Naive B cell (primary cell): ENCODE results near the gene STX11. TPM values are rescaled to one million over a fixed set of nuclear protein-coding genes. Genes with fewer than 3 reads are reported as not detected.
"Not testable (repeated sequence)": the region's sequence is repeated elsewhere in the genome, so short reads cannot be mapped to it uniquely, and the experiment has no call there.

Experiments used
- ATAC-seq, 2 donors: fragments of 150-1000 bp; cut with Tn5 transposase; 2 replicates each; pipeline ENCODE4 v1.10.0; 2021; ENCODE audit warnings: low read depth in 2 of 2, mild to moderate bottlenecking in 2 of 2, moderate library complexity in 2 of 2
- DNase-seq: peaks from one replicate; pipeline ENCODE4 v3.0.0; 2022
- H3K27ac Mint-ChIP-seq, 6 donors: one replicate each; pipeline ENCODE4 v1.8.0; 2020 to 2022; ENCODE audit warnings: mild to moderate bottlenecking in 6 of 6, mixed read lengths in 6 of 6, moderate library complexity in 5 of 6, inconsistent platforms in 2 of 6
- H3K27me3 Mint-ChIP-seq, 3 donors: one replicate each; pipeline ENCODE4 v1.8.0; 2021 to 2022; ENCODE audit warnings: mixed read lengths in 3 of 3, mild to moderate bottlenecking in 1 of 3
- H3K36me3 Mint-ChIP-seq, 2 donors: one replicate each; pipeline ENCODE4 v1.8.0; 2020 to 2022; ENCODE audit warnings: mixed read lengths in 2 of 2, inconsistent platforms in 1 of 2, mild to moderate bottlenecking in 1 of 2
- H3K4me1 Mint-ChIP-seq, 3 donors: one replicate each; pipeline ENCODE4 v1.8.0; 2020 to 2022; ENCODE audit warnings: mixed read lengths in 3 of 3, inconsistent platforms in 1 of 3, mild to moderate bottlenecking in 1 of 3, moderate library complexity in 1 of 3
- H3K4me3 Mint-ChIP-seq, 8 donors: one replicate each; pipeline ENCODE4 v1.8.0; 2020 to 2022; ENCODE audit warnings: mild to moderate bottlenecking in 8 of 8, mixed read lengths in 8 of 8, moderate library complexity in 8 of 8, inconsistent platforms in 2 of 8
- H3K9me3 Mint-ChIP-seq, 7 donors: one replicate each; pipeline ENCODE4 v1.8.0; 2020 to 2022; ENCODE audit warnings: mixed read lengths in 7 of 7, mild to moderate bottlenecking in 5 of 7, inconsistent platforms in 2 of 7, moderate library complexity in 1 of 7
- polyA plus RNA-seq, 6 donors: library from polyadenylated mRNA; unstranded; fragments of 300-500 nt; fragmentation: Illumina TruSeq; gene quantifications; one replicate each; pipeline ENCODE4 v1.2.3, GENCODE V29; 2021; ENCODE audit warnings: low read depth in 6 of 6

Gene STX11
- polyA plus RNA-seq, 6 donors from 2014 or later, result 0.26 to 4.1 (median 2.8) TPM

DNA sequence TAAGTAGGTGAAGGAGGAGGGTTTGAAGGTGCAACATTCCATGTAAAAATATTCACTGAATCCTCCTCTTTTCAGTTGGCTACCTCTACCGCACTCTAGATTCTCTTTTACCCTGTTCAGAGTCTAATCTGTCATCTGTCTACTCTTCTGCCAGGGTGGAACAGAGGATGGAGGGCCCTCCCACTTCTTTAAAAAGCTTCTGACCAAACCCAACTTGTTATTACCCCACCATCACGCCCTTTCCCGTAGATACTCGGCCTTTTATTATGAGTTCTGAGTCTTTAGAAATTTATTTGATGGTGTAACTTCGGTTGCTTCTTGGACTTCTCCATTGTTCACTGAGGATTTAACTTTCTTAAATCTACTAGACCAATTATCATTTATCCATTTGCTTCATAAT is 11.7 kb downstream of the STX11 start:
- peaks cover 7 to 10% (median 7%) of the 10 kb centered on the region in 3 donors for H3K4me1 Mint-ChIP-seq
- no peaks in the 10 kb centered on the region for H3K36me3 Mint-ChIP-seq
- H3K9me3 Mint-ChIP-seq, result peaks cover 0 to 1% (median 0%) of the 10 kb centered on the region in 7 donors
- no peak for ATAC-seq
- DNase-seq, result no peak
- H3K27me3 Mint-ChIP-seq, result no peaks in the 10 kb centered on the region
- peak overlapping the region in 2 of 8 donors; percentile 3 to 56 for H3K4me3 Mint-ChIP-seq
- H3K27ac Mint-ChIP-seq, result peak overlapping the region in 3 of 6 donors; percentile 1 to 83 (median 62)

DNA sequence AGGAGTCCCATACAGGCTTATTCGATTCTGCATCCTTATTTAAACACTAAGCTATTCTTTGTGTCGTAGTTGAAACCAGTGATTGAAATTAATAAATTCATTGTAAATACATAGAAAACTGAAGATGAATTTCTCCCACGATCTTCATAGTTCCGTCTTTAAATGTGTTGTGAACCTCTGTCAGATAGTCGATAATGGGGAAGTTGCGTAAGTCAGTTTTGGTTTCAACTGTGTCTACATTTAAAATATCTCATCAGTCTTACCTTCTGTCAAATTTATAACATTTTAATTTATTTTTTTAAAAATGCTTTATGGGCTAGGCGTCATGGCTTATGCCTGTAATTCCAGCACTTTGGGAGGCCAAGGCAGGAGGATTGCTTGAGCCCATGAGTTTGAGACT is 12.7 kb downstream of the STX11 start:
- H3K27me3 Mint-ChIP-seq, result no peaks in the 10 kb centered on the region
- peak overlapping the region in 2 of 8 donors; percentile 6 to 59 for H3K4me3 Mint-ChIP-seq
- peak; percentile 91 to 92 for ATAC-seq
- DNase-seq, result peak; percentile 15
- H3K9me3 Mint-ChIP-seq, result peaks cover 0 to 1% (median 0%) of the 10 kb centered on the region in 7 donors
- peaks cover 4 to 10% (median 6%) of the 10 kb centered on the region in 3 donors for H3K4me1 Mint-ChIP-seq
- no peaks in the 10 kb centered on the region for H3K36me3 Mint-ChIP-seq
- H3K27ac Mint-ChIP-seq, result peak overlapping the region in 1 of 6 donors; percentile 62

DNA sequence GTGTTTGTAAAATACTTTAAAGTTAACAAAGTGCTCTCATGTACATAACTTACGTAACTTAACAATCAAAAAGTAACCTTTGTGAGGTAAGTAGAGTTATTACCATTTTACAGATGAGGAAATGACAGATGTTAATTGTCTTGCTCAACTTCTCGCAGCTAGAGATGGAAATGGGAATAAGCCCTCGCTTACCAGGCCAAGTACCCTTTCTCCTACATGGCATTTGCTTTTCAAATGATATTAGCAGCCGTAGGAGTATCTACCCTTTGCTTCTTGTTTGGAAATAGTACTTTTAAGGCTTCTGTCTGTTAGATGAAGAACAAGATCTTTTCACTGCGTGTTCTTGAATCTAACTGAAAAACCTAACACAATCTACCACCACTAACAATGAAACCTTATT is 15.5 kb downstream of the STX11 start:
- ATAC-seq, result no peak
- H3K4me3 Mint-ChIP-seq, result no peak overlapping the region
- H3K9me3 Mint-ChIP-seq, result peaks cover 0 to 4% (median 1%) of the 10 kb centered on the region in 7 donors
- no peaks in the 10 kb centered on the region for H3K36me3 Mint-ChIP-seq
- no peaks in the 10 kb centered on the region for H3K27me3 Mint-ChIP-seq
- H3K27ac Mint-ChIP-seq, result peak overlapping the region in 1 of 6 donors; percentile 12
- H3K4me1 Mint-ChIP-seq, result peaks cover 4 to 10% (median 6%) of the 10 kb centered on the region in 3 donors
- no peak for DNase-seq

DNA sequence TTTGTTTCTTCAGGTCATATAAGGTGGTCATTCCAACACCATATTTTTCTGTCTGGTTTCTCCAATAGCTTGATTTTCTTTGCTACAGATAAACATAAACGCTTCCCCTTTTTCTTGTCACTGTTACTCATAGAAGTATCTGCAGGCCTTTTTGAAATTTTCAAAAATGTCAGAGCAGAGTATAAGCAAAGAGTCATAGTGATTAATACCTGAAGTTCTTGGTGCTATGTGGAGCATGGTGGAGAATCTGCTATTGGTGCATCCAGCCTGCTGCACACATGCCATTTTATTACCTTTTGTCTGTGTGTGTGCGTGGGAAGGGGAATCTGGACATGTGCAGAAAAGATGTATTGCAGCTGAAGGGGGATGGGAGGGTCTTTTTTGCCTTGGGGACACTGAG is 19.7 kb downstream of the STX11 start:
- Mint-ChIP-seq H3K27me3 (peaks cover 0 to 5% (median 0%) of the 10 kb centered on the region in 3 donors), H3K9me3 (peaks cover 0 to 6% (median 2%) of the 10 kb centered on the region in 7 donors), H3K4me3 (no peak overlapping the region), H3K4me1 (no peaks in the 10 kb centered on the region), H3K27ac (no peak overlapping the region), H3K36me3 (peaks cover 0 to 11% of the 10 kb centered on the region in 2 donors)
- ATAC-seq, result no peak
- DNase-seq, result no peak

DNA sequence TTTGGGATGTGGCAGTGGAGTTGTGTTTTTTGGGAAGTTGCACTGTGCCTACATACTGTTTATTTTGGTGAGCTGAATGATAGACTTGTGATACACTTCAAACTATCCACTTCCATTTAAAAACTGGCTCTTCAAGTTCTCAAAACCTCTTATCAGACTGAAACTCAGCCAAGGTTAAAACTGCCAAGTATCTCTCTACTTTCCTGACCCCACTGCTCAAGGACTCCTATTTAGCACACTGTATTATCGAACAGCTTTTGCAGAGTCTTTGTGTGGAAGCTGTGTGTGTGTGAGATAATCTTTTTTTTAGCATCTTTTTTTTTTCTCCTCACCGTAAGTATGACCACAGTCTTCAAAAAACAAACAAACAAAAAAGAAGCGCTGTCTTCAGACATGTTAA is 21.1 kb downstream of the STX11 start:
- Mint-ChIP-seq H3K27ac (no peak overlapping the region), H3K4me1 (no peaks in the 10 kb centered on the region), H3K27me3 (peaks cover 0 to 5% (median 0%) of the 10 kb centered on the region in 3 donors), H3K4me3 (no peak overlapping the region), H3K36me3 (peaks cover 0 to 11% of the 10 kb centered on the region in 2 donors), H3K9me3 (peaks cover 0 to 6% (median 2%) of the 10 kb centered on the region in 7 donors)
- DNase-seq (no peak), ATAC-seq (no peak)

DNA sequence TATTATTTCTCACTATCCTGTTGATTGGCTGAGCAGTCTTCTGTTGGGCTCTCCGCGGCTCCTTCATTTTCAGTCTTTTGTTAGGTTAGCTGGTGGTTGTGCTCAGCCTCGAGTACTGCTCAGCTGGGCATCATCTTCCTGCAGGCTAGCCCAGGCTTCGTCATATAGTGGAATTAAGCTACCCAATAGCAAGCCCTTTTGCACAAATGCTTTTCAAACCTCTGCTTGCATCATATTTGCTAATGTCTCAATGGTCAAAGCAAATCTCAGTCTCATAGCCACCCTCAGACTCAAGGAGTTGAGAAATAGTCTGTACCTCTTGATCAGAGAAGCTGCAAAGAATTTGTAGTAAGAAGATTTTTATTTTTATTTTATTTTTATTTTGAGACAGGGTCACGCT is 23.7 kb downstream of the STX11 start:
- ATAC-seq (no peak), DNase-seq (no peak)
- H3K27me3 Mint-ChIP-seq, result peaks cover 0 to 5% (median 0%) of the 10 kb centered on the region in 3 donors
- no peak overlapping the region for H3K4me3 Mint-ChIP-seq
- H3K27ac Mint-ChIP-seq, result no peak overlapping the region
- peaks cover 0 to 6% (median 2%) of the 10 kb centered on the region in 7 donors for H3K9me3 Mint-ChIP-seq
- H3K4me1 Mint-ChIP-seq, result peaks cover 0 to 4% (median 0%) of the 10 kb centered on the region in 3 donors
- H3K36me3 Mint-ChIP-seq, result peaks cover 0 to 11% of the 10 kb centered on the region in 2 donors

DNA sequence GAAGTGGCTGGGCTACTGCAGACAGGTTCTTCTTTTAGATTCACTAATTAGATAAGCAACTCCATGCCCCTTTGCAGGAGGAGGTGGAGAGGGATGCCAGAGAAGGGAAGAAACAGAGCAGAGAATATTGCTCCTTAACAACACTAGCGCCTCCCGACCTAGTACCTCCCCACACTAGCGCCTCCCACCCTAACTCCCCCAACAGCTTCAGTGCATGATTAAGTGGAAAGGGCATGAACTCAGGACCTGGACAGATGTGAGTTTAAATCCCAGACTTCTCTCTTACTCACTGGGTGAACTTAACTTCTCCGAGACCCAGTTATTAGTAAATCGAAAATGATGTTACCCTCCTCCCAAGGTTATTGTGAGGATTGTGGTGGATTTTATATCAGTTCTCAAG is 25.7 kb downstream of the STX11 start:
- no peak for ATAC-seq
- no peak overlapping the region for H3K27ac Mint-ChIP-seq
- peaks cover 0 to 11% of the 10 kb centered on the region in 2 donors for H3K36me3 Mint-ChIP-seq
- H3K4me3 Mint-ChIP-seq, result no peak overlapping the region
- H3K9me3 Mint-ChIP-seq, result peaks cover 0 to 2% (median 0%) of the 10 kb centered on the region in 7 donors
- H3K27me3 Mint-ChIP-seq, result peaks cover 0 to 5% (median 0%) of the 10 kb centered on the region in 3 donors
- no peak for DNase-seq
- peaks cover 12 to 20% (median 16%) of the 10 kb centered on the region in 3 donors for H3K4me1 Mint-ChIP-seq

DNA sequence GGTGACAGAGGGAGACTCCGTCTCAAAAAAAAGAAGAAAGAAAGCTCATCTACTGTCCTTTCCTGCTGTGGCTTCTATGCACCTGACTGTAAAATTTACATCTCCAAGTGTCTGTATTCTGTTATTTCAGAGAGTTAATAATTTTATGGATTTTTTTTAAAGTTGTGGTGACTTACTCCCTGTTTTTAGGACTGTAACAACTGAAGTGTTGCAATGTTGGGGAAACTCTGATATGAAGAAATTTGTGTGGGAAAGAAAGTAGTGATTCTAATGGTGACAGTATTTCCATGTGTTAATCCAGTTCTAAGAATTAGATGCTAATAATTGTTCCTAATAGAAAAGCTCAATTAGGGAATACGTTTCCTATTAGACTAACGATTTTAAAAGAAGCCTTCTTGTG is 27.4 kb downstream of the STX11 start:
- no peak for DNase-seq
- H3K9me3 Mint-ChIP-seq, result peaks cover 0 to 1% (median 0%) of the 10 kb centered on the region in 7 donors
- ATAC-seq, result no peak
- no peak overlapping the region for H3K27ac Mint-ChIP-seq
- H3K27me3 Mint-ChIP-seq, result peaks cover 0 to 5% (median 0%) of the 10 kb centered on the region in 3 donors
- no peak overlapping the region for H3K4me3 Mint-ChIP-seq
- peaks cover 12 to 20% (median 17%) of the 10 kb centered on the region in 3 donors for H3K4me1 Mint-ChIP-seq
- H3K36me3 Mint-ChIP-seq, result peaks cover 0 to 7% of the 10 kb centered on the region in 2 donors

DNA sequence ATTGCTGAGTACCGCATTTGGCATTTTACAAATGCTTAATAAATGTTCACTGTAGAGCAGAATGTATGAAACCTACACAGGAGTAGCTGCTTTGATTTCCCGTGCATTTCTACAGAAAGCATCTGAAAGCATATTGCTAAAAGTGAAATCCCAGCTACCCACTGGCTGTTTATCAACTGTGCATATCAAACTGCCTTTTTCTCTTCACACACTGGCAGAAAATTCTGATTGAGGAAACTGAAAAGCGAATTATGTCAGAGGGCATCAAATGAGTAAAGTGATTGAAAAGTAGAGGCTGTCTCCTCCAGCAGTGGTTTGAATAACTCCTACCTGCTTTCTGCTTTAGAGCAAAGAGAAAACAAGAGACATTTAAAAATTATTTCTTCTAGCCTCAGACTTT is 28.0 kb downstream of the STX11 start:
- no peak for ATAC-seq
- H3K9me3 Mint-ChIP-seq, result no peaks in the 10 kb centered on the region
- peaks cover 12 to 20% (median 17%) of the 10 kb centered on the region in 3 donors for H3K4me1 Mint-ChIP-seq
- H3K36me3 Mint-ChIP-seq, result peaks cover 0 to under 1% of the 10 kb centered on the region in 2 donors
- H3K27me3 Mint-ChIP-seq, result peaks cover 0 to 5% (median 0%) of the 10 kb centered on the region in 3 donors
- no peak for DNase-seq
- no peak overlapping the region for H3K27ac Mint-ChIP-seq
- no peak overlapping the region for H3K4me3 Mint-ChIP-seq

DNA sequence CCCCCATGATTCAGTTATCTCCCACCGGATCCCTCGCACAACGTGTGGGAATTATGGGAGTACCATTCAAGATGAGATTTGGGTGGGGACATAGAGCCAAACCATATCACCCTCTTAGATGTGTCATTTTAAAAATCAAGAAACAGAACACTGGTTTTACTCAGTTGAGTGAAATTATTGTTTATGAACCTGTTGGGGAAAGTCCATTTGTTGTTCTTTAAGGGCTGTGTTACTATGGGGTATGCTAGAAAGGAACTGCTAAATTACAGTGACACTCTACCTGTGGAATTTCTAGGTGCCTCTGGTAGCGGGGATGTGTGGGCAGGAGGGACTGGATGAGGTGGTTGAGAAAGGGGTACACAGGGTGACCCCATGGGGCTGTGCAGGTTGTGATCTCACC is 28.9 kb downstream of the STX11 start:
- H3K4me1 Mint-ChIP-seq, result peaks cover 12 to 20% (median 17%) of the 10 kb centered on the region in 3 donors
- no peaks in the 10 kb centered on the region for H3K9me3 Mint-ChIP-seq
- H3K4me3 Mint-ChIP-seq, result peak overlapping the region in 2 of 8 donors; percentile 34 to 36
- peak overlapping the region in 1 of 6 donors; percentile 70 for H3K27ac Mint-ChIP-seq
- DNase-seq (no peak), ATAC-seq (no peak)
- no peaks in the 10 kb centered on the region for H3K27me3 Mint-ChIP-seq
- no peaks in the 10 kb centered on the region for H3K36me3 Mint-ChIP-seq

DNA sequence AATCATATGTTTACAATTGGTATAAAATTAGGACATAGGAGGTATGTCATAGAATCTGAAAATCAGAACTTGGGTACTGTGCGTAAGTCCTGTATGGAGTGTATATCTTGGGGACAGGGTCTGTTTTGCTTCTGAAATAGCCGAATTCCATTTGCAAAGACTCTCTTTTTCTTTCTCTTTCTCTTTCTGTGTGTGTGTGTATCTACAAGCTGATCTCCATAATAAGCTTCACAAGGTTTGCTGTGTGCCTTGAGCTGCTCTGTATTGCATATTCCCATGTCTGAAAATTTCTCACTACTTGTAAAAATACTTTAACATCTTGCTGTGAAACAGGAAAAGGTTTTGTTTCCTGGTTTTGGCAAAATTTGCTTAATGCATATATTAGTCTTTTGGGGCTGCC is 29.5 kb downstream of the STX11 start:
- H3K27ac Mint-ChIP-seq, result peak overlapping the region in 2 of 6 donors; percentile 5 to 18
- ATAC-seq, result no peak

DNA sequence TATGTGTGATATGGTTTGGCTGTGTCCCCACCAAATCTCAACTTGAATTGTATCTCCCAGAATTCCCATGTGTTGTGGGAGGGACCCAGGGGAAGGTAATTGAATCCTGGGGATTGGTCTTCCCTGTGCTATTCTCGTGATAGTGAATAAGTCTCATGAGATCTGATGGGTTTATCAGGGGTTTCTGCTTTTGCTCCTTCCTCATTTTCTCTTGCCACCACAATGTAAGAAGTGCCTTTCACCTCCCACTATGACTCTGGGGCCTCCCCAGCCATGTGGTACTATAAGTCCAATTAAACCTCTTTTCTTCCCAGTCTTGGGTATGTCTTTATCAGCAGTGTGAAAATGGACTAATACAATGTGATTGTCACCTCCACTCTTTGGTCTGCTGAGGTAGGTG is 30.0 kb downstream of the STX11 start:
- ATAC-seq, result peak in 1 of 2 donors; percentile 37
- Mint-ChIP-seq H3K4me1 (peaks cover 12 to 20% (median 17%) of the 10 kb centered on the region in 3 donors), H3K27ac (peak overlapping the region in 1 of 6 donors; percentile 18), H3K4me3 (peak overlapping the region in 3 of 8 donors; percentile 49 to 76 (median 71))
- DNase-seq, H3K9me3 Mint-ChIP-seq, H3K36me3 Mint-ChIP-seq, H3K27me3 Mint-ChIP-seq: not testable (repeated sequence)

More for the DNA sequence above, 29.5 kb downstream of the STX11 start:
- H3K27me3 Mint-ChIP-seq, result no peaks in the 10 kb centered on the region
- no peak for DNase-seq
- peaks cover 12 to 20% (median 17%) of the 10 kb centered on the region in 3 donors for H3K4me1 Mint-ChIP-seq
- peak overlapping the region in 4 of 8 donors; percentile 20 to 71 (median 40) for H3K4me3 Mint-ChIP-seq
- no peaks in the 10 kb centered on the region for H3K9me3 Mint-ChIP-seq
- H3K36me3 Mint-ChIP-seq, result no peaks in the 10 kb centered on the region

DNA sequence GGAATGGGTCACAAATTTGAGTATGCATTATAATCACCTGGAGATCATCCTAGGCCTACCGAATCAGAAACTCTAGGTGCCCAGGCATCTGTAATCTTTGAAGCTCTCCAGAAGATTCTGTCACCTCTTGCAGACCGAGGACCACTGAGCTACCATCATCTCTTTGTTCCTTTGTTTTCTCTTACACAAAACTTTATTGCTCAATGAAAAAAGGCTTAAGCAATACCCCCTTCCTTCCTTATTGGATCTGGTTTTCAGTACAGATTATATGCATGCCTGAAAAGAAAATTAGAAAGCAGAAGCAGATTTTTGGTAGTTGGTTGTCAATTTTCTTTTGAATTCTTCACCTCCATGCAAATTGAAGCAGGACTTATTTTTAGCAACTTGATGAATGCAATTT is 31.3 kb downstream of the STX11 start:
- Mint-ChIP-seq H3K9me3 (no peaks in the 10 kb centered on the region), H3K4me1 (peaks cover 12 to 20% (median 17%) of the 10 kb centered on the region in 3 donors), H3K36me3 (no peaks in the 10 kb centered on the region), H3K27ac (no peak overlapping the region), H3K27me3 (no peaks in the 10 kb centered on the region), H3K4me3 (no peak overlapping the region)
- DNase-seq (no peak), ATAC-seq (no peak)

DNA sequence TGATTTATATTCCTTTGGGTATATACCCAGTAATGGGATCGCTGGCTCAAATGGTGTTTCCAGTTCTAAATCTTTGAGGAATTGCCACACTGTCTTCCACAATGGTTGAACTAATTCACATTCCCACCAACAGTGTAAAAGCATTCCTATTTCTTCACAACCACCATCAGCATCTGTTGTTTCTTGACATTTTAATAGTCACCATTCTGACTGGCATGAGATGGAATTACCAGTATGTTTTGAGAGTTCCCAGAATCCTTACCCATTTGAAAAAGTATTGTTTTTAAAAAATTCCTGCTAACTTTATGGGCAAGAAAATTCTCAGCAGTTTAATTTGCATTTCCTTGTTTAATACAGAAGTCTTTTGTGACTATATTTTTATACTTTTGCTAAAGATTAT is 33.9 kb downstream of the STX11 start:
- not testable (repeated sequence) for H3K36me3 Mint-ChIP-seq, H3K27ac Mint-ChIP-seq

More for the DNA sequence above, 33.9 kb downstream of the STX11 start:
- H3K9me3 Mint-ChIP-seq, DNase-seq, H3K27me3 Mint-ChIP-seq, ATAC-seq, H3K4me3 Mint-ChIP-seq: not testable (repeated sequence)
- H3K4me1 Mint-ChIP-seq, result peaks cover 12 to 17% (median 14%) of the 10 kb centered on the region in 3 donors
